ENCODE results near the gene PERM1. TPM values are rescaled to one million over a fixed set of nuclear protein-coding genes. Genes with fewer than 3 reads are reported as not detected.
A peak's percentile ranks its signal among the peaks of the same experiment; 100 is the strongest.

PERM1 gene
- total and polyA plus RNA-seq, 9 of the 15 experiments (the other 6 are each of a cell fraction or from before 2014, with no cell fraction given): not detected

GRCh38 chr1:1013105-1013921 is 31.4 kb upstream of the PERM1 start, which contains the start of gene ISG15 (continued):
- TF ChIP-seq TBP (optimal IDR thresholded peaks at IDR 0.05; ENCODE audit: low read depth, low read length) (peak; percentile 62), NUFIP1 (IDR thresholded peaks at IDR 0.05; ENCODE audit: partially characterized antibody) (no peak), NKRF (IDR thresholded peaks at IDR 0.05; ENCODE audit: borderline replicate concordance) (peak; percentile 97), TEAD1 (CRISPR knock-in tag; IDR thresholded peaks at IDR 0.05) (peak in 1 of 2 experiments; percentile 82; a peak in 1 of 4 replicates), ZNF263 (CRISPR knock-in tag; IDR thresholded peaks at IDR 0.05; ENCODE audit: borderline replicate concordance) (peak; percentile 83), KDM2B (CRISPR knock-in tag; IDR thresholded peaks at IDR 0.05) (peak; percentile 59; the same call in 1 of the 2 replicates), SUPT5H (IDR thresholded peaks at IDR 0.05) (peak; percentile 68), TFAP4 (CRISPR knock-in tag; IDR thresholded peaks at IDR 0.05; ENCODE audit: borderline replicate concordance) (peak; percentile 79; the same call in 1 of the 2 replicates), ZNF354B (CRISPR knock-in tag; IDR thresholded peaks at IDR 0.05) (no peak), BRD9 (IDR thresholded peaks at IDR 0.05; ENCODE audit: low read depth, partially characterized antibody) (peak; percentile 70), MXI1 (IDR thresholded peaks at IDR 0.05; ENCODE audit: low read depth, low read length) (peak; percentile 93), NR1H2 (CRISPR knock-in tag; IDR thresholded peaks at IDR 0.05) (no peak), ZNF347 (CRISPR knock-in tag; IDR thresholded peaks at IDR 0.05; ENCODE audit: low read depth) (no peak), FOXK1 (CRISPR knock-in tag; IDR thresholded peaks at IDR 0.05; ENCODE audit: borderline replicate concordance) (0 out of 2 replicates have a peak, but pooled peaks have one; percentile 73), MAZ (CRISPR knock-in tag; conservative IDR thresholded peaks at IDR 0.05 in 1 of 2, IDR thresholded peaks at IDR 0.05 in 1 of 2) (peak; percentile 14 to 67; a peak in 2 of 4 replicates), CBFB (CRISPR knock-in tag; IDR thresholded peaks at IDR 0.05) (0 out of 2 replicates have a peak, but pooled peaks have one; percentile 29), FOSL1 (tag; conservative IDR thresholded peaks at IDR 0.05) (peak; percentile 19; the same call in 1 of the 2 replicates), KLF13 (tag; IDR thresholded peaks at IDR 0.05; ENCODE audit: borderline replicate concordance, low read depth) (peak; percentile 89), ZBTB12 (CRISPR knock-in tag; IDR thresholded peaks at IDR 0.05) (0 out of 2 replicates have a peak, but pooled peaks have one; percentile 58), GTF2F1 (IDR thresholded peaks at IDR 0.05; ENCODE audit: low read depth, low read length) (peak; percentile 79; the same call in 1 of the 2 replicates), CAMTA2 (CRISPR knock-in tag; conservative IDR thresholded peaks at IDR 0.05) (no peak), ZNF507 (tag; conservative IDR thresholded peaks at IDR 0.05) (no peak), NFIC (IDR thresholded peaks at IDR 0.05) (peak; percentile 64), HMBOX1 (IDR thresholded peaks at IDR 0.05) (peak; percentile 44; the same call in 1 of the 2 replicates)

Data from K562 (cell line).